ENCODE data around the gene PPP1R11. TPM values are rescaled to one million over a fixed set of nuclear protein-coding genes. Genes with fewer than 3 reads are reported as not detected.

Gene PPP1R11
- total RNA-seq, 2 experiments from 2014 or later = 55.8 to 58.8 TPM

GRCh38 chr6:30061092-30061857, 5.7 kb upstream of the PPP1R11 start, which contains the start of gene POLR1H:
Gene POLR1H (plus strand): TSS chr6:30061265. CDS start chr6:30061525, 260 bp downstream.
- POLR2A ChIA-PET = interaction anchor here (1.0 to 1.7 kb wide), 2 partner anchors 96 to 312 kb away, joined by 3 to 6 read pairs; no protein-coding TSS in a partner anchor
- CTCF ChIA-PET = interaction anchor here (1.0 to 1.1 kb wide), 3 partner anchors 41 to 93 kb away, joined by 3 to 4 read pairs (median 3); no protein-coding TSS in a partner anchor

- ChIA-PET CTCF (interaction anchor here (0.7 kb wide), 1 partner anchor 69 kb away, joined by 3 read pairs; no protein-coding TSS in a partner anchor), POLR2A (no interaction called here)
These were observed 5.0 kb upstream of the PPP1R11 start for GRCh38 chr6:30061858-30062458.

GRCh38 chr6:30062471-30063178, 4.4 kb upstream of the PPP1R11 start:
- POLR2A ChIA-PET = interaction anchor here (0.6 to 0.7 kb wide), 3 partner anchors 70 to 412 kb away, joined by 4 to 6 read pairs (median 5); no protein-coding TSS in a partner anchor
- CTCF ChIA-PET = interaction anchor here (0.7 kb wide), 1 partner anchor 69 kb away, joined by 3 read pairs; no protein-coding TSS in a partner anchor

GRCh38 chr6:30063315-30063714, 3.7 kb upstream of the PPP1R11 start:
- ChIA-PET CTCF (no interaction called here), POLR2A (no interaction called here)

- CTCF ChIA-PET = interaction anchor here (1.1 to 1.2 kb wide), 2 partner anchors 30 to 38 kb away, joined by 4 read pairs; no protein-coding TSS in a partner anchor
- POLR2A ChIA-PET = no interaction called here
These were observed 916 bp upstream of the PPP1R11 start for GRCh38 chr6:30066082-30066481.

GRCh38 chr6:30067460-30068139, 602 bp downstream of the PPP1R11 start:
- ChIA-PET CTCF (no interaction called here), POLR2A (no interaction called here)

GRCh38 chr6:30071081-30071818, 4.3 kb downstream of the PPP1R11 start:
- POLR2A ChIA-PET = no interaction called here
- CTCF ChIA-PET = no interaction called here

GRCh38 chr6:30071858-30072257, 4.9 kb downstream of the PPP1R11 start:
- POLR2A ChIA-PET = no interaction called here
- CTCF ChIA-PET = no interaction called here

GRCh38 chr6:30073489-30074235, 6.7 kb downstream of the PPP1R11 start:
- POLR2A ChIA-PET = no interaction called here
- CTCF ChIA-PET = interaction anchor here (1.0 to 2.6 kb wide), 2 partner anchors 29 to 57 kb away, joined by 5 to 7 read pairs; no protein-coding TSS in a partner anchor

- CTCF ChIA-PET = interaction anchor here (1.0 to 2.6 kb wide), 2 partner anchors 29 to 57 kb away, joined by 5 to 7 read pairs; no protein-coding TSS in a partner anchor
- POLR2A ChIA-PET = no interaction called here
These were observed 7.5 kb downstream of the PPP1R11 start for GRCh38 chr6:30074331-30075093.

GRCh38 chr6:30075094-30075789, 8.2 kb downstream of the PPP1R11 start, which contains the start of gene RNF39:
Gene RNF39 (minus strand): TSS chr6:30075769. CDS start chr6:30075585, 184 bp downstream.
- POLR2A ChIA-PET = no interaction called here
- CTCF ChIA-PET = interaction anchor here (1.3 to 2.6 kb wide), 2 partner anchors 28 to 56 kb away, joined by 5 to 7 read pairs; no protein-coding TSS in a partner anchor

- ChIA-PET CTCF (interaction anchor here (1.3 to 2.6 kb wide), 2 partner anchors 27 to 55 kb away, joined by 5 to 7 read pairs; no protein-coding TSS in a partner anchor), POLR2A (no interaction called here)
These were observed 9.1 kb downstream of the PPP1R11 start for GRCh38 chr6:30075790-30076732.

GRCh38 chr6:30077218-30077617, 10.2 kb downstream of the PPP1R11 start:
- ChIA-PET CTCF (no interaction called here), POLR2A (no interaction called here)

GRCh38 chr6:30087876-30088275, 20.9 kb downstream of the PPP1R11 start:
- ChIA-PET POLR2A (no interaction called here), CTCF (no interaction called here)

GRCh38 chr6:30091577-30092381, 24.8 kb downstream of the PPP1R11 start:
- ChIA-PET POLR2A (no interaction called here), CTCF (interaction anchor here (0.6 to 2.4 kb wide), 3 partner anchors 11 to 255 kb away, joined by 5 to 9 read pairs (median 6); no protein-coding TSS in a partner anchor)

Measured in activated CD8-positive, alpha-beta memory T cell treated with anti-CD3 and anti-CD28 coated beads for 36 hours (primary cell).